HepG2 (cell line): ENCODE measurements around the gene IL1RL1. TPM values are rescaled to one million over a fixed set of nuclear protein-coding genes. Genes with fewer than 3 reads are reported as not detected.

Experiments used
- BHLHE40 ChIP-seq: IDR thresholded peaks from 2 replicates; pipeline ENCODE4 v1.6.1; 2011; ENCODE audit warnings: low read length, improper control_type of control experiment
- CCDC6 ChIP-seq: sonication (generic); formaldehyde crosslinking; IDR thresholded peaks from 2 replicates; pipeline ENCODE4 v1.8.1; 2022; ENCODE audit warnings: mild to moderate bottlenecking, missing genetic modification reagents, moderate library complexity
- HCFC1 ChIP-seq: fragments of 150-350 bp; IDR thresholded peaks from 2 replicates; pipeline ENCODE4 v1.6.1; 2014; ENCODE audit warnings: low read depth, low read length
- MIXL1 ChIP-seq: IDR thresholded peaks from 2 replicates; pipeline ENCODE4 v1.6.1; 2016
- PAX8 ChIP-seq: sonication (generic); formaldehyde crosslinking; IDR thresholded peaks from 2 replicates; pipeline ENCODE4 v1.8.0; 2022; ENCODE audit warnings: mild to moderate bottlenecking, missing genetic modification reagents, borderline replicate concordance
- PHB2 ChIP-seq: fragments of 450-650 bp; IDR thresholded peaks from 2 replicates; pipeline ENCODE4 v1.6.1; 2018; ENCODE audit not compliant: partially characterized antibody
- ZNF225 ChIP-seq: sonication (generic); formaldehyde crosslinking; IDR thresholded peaks from 2 replicates; pipeline ENCODE4 v1.4.0; 2020; ENCODE audit warnings: mild to moderate bottlenecking, missing genetic modification reagents
- ZSCAN25 ChIP-seq: sonication (generic); formaldehyde crosslinking; IDR thresholded peaks from 2 replicates; pipeline ENCODE4 v1.8.0; 2022; ENCODE audit warnings: mild to moderate bottlenecking, missing genetic modification reagents
- polyA plus RNA-seq, 8 experiments: library from polyadenylated mRNA; depleted of rRNA in 3 of 8; stranded (reverse) in 7 of 8; unstranded in 1 of 8; fragments of >200 nt; fragmentation: Illumina TruSeq in 4 of 8; extraction: Trizol in 4 of 8; gene quantifications; 2 replicates each; pipeline versions ENCODE4 v1.2.1 to v1.2.3, GENCODE V29; 2011 to 2016; ENCODE audit warnings: low read depth in 4 of 8, missing spikeins in 1 of 8, mixed read lengths in 1 of 8; ENCODE audit not compliant: insufficient read depth in 1 of 8
- total RNA-seq, 5 experiments: library from RNA; depleted of rRNA; stranded (reverse); fragments of >200 nt; fragmentation: Illumina TruSeq; extraction: Trizol; gene quantifications; 2 replicates each; pipeline ENCODE4 v1.2.3, GENCODE V29; 2016; ENCODE audit warnings: low read depth in 1 of 5
- TF ChIP-seq, protein P1 (sequence below): sonication (generic); formaldehyde crosslinking; IDR thresholded peaks from 2 replicates; pipeline ENCODE4 v1.4.0; 2020; ENCODE audit warnings: mild to moderate bottlenecking, missing genetic modification reagents
- TF ChIP-seq, protein P2 (sequence below): sonication (generic); formaldehyde crosslinking; conservative IDR thresholded peaks from 2 replicates; pipeline ENCODE4 v1.8.1; 2023; ENCODE audit warnings: missing genetic modification reagents

The IL1RL1 gene
- total and polyA plus RNA-seq, 2 of the 13 experiments (the other 11 are each of a cell fraction or from before 2014, with no cell fraction given): 0.02 to 0.03 TPM

DNA sequence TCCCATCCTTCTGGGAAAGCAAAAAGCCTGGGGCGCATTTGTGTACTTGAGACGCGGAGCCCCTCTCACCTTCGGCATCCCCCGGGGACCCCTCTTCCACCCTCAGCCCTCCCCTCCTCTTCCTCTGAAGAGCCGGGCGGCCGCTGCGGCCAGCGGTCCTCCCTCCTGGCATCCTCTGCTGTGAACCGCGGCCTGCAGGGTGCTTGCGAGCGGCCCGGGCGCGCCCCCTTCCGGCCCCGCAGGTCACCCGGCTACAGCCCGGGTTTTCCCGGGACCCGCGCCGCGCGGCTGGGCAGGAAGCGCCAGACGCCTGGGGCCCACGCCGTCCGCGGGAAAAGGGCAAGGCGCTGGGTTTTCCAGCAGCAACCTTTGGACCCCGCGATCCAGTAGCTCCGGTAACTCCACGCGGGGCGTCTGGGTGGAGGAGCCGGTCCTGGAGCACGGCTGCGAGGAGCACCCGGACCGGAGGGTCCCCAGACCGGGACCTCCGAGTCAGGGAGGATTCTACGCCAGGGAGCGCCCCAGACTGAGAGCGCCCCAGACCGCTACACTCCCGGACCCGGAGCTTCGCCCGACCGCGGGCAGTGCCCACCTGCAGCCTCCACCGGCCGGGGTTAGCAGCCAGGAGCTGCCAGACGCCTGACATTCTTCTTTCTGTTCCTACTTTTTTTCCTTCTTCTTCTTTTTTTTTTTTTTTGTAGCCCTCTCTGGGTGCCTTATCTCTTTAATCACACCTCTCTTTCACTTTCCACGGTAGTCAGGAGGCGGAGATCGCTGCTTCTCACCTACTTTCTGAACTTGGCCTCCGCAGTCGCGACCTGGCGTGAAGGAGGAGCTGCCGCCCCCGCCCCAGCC lies 44.4 kb downstream of the IL1RL1 start, which contains the start of gene IL18R1 (continued):
- TF ChIP-seq, protein P1, sequence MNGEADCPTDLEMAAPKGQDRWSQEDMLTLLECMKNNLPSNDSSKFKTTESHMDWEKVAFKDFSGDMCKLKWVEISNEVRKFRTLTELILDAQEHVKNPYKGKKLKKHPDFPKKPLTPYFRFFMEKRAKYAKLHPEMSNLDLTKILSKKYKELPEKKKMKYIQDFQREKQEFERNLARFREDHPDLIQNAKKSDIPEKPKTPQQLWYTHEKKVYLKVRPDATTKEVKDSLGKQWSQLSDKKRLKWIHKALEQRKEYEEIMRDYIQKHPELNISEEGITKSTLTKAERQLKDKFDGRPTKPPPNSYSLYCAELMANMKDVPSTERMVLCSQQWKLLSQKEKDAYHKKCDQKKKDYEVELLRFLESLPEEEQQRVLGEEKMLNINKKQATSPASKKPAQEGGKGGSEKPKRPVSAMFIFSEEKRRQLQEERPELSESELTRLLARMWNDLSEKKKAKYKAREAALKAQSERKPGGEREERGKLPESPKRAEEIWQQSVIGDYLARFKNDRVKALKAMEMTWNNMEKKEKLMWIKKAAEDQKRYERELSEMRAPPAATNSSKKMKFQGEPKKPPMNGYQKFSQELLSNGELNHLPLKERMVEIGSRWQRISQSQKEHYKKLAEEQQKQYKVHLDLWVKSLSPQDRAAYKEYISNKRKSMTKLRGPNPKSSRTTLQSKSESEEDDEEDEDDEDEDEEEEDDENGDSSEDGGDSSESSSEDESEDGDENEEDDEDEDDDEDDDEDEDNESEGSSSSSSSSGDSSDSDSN (CRISPR knock-in tag): peak; percentile 93
- TF ChIP-seq PAX8 (CRISPR knock-in tag) (0 out of 2 replicates have a peak, but pooled peaks have one; percentile 68), BHLHE40 (0 out of 2 replicates have a peak, but pooled peaks have one; percentile 17), HCFC1 (no peak), MIXL1 (CRISPR knock-in tag) (no peak), CCDC6 (CRISPR knock-in tag) (peak; percentile 59; the same call in 1 of the 2 replicates), ZSCAN25 (CRISPR knock-in tag) (no peak), PHB2 (no peak), ZNF225 (CRISPR knock-in tag) (peak; percentile 71; the same call in 1 of the 2 replicates)
- TF ChIP-seq, protein P2, sequence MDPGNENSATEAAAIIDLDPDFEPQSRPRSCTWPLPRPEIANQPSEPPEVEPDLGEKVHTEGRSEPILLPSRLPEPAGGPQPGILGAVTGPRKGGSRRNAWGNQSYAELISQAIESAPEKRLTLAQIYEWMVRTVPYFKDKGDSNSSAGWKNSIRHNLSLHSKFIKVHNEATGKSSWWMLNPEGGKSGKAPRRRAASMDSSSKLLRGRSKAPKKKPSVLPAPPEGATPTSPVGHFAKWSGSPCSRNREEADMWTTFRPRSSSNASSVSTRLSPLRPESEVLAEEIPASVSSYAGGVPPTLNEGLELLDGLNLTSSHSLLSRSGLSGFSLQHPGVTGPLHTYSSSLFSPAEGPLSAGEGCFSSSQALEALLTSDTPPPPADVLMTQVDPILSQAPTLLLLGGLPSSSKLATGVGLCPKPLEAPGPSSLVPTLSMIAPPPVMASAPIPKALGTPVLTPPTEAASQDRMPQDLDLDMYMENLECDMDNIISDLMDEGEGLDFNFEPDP (CRISPR knock-in tag): no peak
